H1 (cell line): Measurements from ENCODE around the gene SLCO4A1. TPM values are rescaled to one million over a fixed set of nuclear protein-coding genes. Genes with fewer than 3 reads are reported as not detected.

Experiments
- CBX8 ChIP-seq: fragments of 300-800, 300-1000 bp; sonication (generic); IDR thresholded peaks from 2 replicates; pipeline ENCODE4 v1.7.1; 2016; ENCODE audit warnings: low read depth, low read length, borderline replicate concordance
- CEBPB ChIP-seq: IDR thresholded peaks from 2 replicates; pipeline ENCODE4 v1.6.1; 2012; ENCODE audit warnings: low read depth, low read length
- CHD1 ChIP-seq: IDR thresholded peaks from 2 replicates; pipeline ENCODE4 v1.6.1; 2012; ENCODE audit warnings: low read depth, low read length, improper control_type of control experiment
- HDAC6 ChIP-seq: IDR thresholded peaks from one replicate; pipeline ENCODE4 v1.7.1; 2012; ENCODE audit warnings: low read depth, mild to moderate bottlenecking, inconsistent platforms, low read length, moderate library complexity
- JUN ChIP-seq: IDR thresholded peaks from 2 replicates; pipeline ENCODE4 v1.6.1; 2011; ENCODE audit warnings: low read depth, mild to moderate bottlenecking, improper control_type of control experiment, low read length
- POU5F1 ChIP-seq: IDR thresholded peaks from 2 replicates; pipeline ENCODE4 v1.6.1; 2011; ENCODE audit warnings: low read depth, mild to moderate bottlenecking, low read length, moderate library complexity
- SAP30 ChIP-seq: fragments of 300-600 bp; sonication (generic); IDR thresholded peaks from 2 replicates; pipeline ENCODE4 v1.7.1; 2012; ENCODE audit warnings: low read length, moderate library complexity, mild to moderate bottlenecking, inconsistent platforms; ENCODE audit not compliant: insufficient read depth, insufficient replicate concordance
- SIRT6 ChIP-seq: IDR thresholded peaks from one replicate; pipeline ENCODE4 v1.7.1; 2012; ENCODE audit warnings: low read length, inconsistent platforms
- TAF1 ChIP-seq: IDR thresholded peaks from 2 replicates; pipeline ENCODE4 v1.6.1; 2011; ENCODE audit warnings: mild to moderate bottlenecking, low read depth, low read length
- polyA plus RNA-seq, 7 experiments: library from polyadenylated mRNA; depleted of rRNA in 3 of 7; stranded (reverse) in 5 of 7; unstranded in 2 of 7; fragments of >200 nt in 5 of 7; fragments of 200-250 nt in 2 of 7; gene quantifications; 1 replicate in 5 of 7; 2 replicates in 1 of 7; 4 replicates in 1 of 7; pipeline versions ENCODE4 v1.2.1 to v1.2.3, GENCODE V29; 2011 to 2013; ENCODE audit warnings: missing spikeins in 2 of 7, mixed read lengths in 2 of 7
- total RNA-seq: library from RNA; stranded (reverse); fragmentation: NEBNext Ultra II Directional; extraction: Animal tissue kit (Norgen Biotek cat#: 25700); gene quantifications from 2 replicates; pipeline ENCODE4 v1.2.1, GENCODE V29; 2021
- TF ChIP-seq, protein P1 (sequence below): fragments of 300-600 bp; sonication (generic); IDR thresholded peaks from 2 replicates; pipeline ENCODE4 v1.7.1; 2012; ENCODE audit warnings: low read length, moderate library complexity, mild to moderate bottlenecking, inconsistent platforms; ENCODE audit not compliant: insufficient replicate concordance

SLCO4A1 gene
- total and polyA plus RNA-seq, 2 of the 8 experiments (the other 6 are each of a cell fraction or from before 2014, with no cell fraction given) = 10.5 to 18.5 TPM

DNA sequence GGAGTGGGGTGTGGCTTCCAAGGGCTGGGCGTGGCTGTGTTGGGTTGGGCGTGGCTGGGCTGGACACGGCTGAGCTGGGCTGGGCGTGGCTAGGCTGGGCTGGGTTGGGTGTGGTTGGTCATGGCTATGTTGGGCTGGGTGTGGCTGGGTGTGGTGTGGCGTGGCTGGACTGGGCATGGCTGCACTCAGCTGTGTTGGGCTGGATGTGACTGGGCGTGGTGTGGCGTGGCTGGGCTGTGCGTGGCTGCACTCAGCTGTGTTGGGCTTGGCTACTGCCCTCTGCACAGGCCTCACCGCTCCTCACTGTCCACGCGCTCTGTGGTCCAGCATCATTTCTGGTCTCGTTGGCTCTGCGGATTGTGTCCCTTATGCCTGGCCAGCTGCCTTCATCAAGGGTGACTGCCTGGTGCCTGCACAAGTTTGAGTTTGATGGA, 43.5 kb upstream of the SLCO4A1 start (continued):
- TF ChIP-seq, protein P1, sequence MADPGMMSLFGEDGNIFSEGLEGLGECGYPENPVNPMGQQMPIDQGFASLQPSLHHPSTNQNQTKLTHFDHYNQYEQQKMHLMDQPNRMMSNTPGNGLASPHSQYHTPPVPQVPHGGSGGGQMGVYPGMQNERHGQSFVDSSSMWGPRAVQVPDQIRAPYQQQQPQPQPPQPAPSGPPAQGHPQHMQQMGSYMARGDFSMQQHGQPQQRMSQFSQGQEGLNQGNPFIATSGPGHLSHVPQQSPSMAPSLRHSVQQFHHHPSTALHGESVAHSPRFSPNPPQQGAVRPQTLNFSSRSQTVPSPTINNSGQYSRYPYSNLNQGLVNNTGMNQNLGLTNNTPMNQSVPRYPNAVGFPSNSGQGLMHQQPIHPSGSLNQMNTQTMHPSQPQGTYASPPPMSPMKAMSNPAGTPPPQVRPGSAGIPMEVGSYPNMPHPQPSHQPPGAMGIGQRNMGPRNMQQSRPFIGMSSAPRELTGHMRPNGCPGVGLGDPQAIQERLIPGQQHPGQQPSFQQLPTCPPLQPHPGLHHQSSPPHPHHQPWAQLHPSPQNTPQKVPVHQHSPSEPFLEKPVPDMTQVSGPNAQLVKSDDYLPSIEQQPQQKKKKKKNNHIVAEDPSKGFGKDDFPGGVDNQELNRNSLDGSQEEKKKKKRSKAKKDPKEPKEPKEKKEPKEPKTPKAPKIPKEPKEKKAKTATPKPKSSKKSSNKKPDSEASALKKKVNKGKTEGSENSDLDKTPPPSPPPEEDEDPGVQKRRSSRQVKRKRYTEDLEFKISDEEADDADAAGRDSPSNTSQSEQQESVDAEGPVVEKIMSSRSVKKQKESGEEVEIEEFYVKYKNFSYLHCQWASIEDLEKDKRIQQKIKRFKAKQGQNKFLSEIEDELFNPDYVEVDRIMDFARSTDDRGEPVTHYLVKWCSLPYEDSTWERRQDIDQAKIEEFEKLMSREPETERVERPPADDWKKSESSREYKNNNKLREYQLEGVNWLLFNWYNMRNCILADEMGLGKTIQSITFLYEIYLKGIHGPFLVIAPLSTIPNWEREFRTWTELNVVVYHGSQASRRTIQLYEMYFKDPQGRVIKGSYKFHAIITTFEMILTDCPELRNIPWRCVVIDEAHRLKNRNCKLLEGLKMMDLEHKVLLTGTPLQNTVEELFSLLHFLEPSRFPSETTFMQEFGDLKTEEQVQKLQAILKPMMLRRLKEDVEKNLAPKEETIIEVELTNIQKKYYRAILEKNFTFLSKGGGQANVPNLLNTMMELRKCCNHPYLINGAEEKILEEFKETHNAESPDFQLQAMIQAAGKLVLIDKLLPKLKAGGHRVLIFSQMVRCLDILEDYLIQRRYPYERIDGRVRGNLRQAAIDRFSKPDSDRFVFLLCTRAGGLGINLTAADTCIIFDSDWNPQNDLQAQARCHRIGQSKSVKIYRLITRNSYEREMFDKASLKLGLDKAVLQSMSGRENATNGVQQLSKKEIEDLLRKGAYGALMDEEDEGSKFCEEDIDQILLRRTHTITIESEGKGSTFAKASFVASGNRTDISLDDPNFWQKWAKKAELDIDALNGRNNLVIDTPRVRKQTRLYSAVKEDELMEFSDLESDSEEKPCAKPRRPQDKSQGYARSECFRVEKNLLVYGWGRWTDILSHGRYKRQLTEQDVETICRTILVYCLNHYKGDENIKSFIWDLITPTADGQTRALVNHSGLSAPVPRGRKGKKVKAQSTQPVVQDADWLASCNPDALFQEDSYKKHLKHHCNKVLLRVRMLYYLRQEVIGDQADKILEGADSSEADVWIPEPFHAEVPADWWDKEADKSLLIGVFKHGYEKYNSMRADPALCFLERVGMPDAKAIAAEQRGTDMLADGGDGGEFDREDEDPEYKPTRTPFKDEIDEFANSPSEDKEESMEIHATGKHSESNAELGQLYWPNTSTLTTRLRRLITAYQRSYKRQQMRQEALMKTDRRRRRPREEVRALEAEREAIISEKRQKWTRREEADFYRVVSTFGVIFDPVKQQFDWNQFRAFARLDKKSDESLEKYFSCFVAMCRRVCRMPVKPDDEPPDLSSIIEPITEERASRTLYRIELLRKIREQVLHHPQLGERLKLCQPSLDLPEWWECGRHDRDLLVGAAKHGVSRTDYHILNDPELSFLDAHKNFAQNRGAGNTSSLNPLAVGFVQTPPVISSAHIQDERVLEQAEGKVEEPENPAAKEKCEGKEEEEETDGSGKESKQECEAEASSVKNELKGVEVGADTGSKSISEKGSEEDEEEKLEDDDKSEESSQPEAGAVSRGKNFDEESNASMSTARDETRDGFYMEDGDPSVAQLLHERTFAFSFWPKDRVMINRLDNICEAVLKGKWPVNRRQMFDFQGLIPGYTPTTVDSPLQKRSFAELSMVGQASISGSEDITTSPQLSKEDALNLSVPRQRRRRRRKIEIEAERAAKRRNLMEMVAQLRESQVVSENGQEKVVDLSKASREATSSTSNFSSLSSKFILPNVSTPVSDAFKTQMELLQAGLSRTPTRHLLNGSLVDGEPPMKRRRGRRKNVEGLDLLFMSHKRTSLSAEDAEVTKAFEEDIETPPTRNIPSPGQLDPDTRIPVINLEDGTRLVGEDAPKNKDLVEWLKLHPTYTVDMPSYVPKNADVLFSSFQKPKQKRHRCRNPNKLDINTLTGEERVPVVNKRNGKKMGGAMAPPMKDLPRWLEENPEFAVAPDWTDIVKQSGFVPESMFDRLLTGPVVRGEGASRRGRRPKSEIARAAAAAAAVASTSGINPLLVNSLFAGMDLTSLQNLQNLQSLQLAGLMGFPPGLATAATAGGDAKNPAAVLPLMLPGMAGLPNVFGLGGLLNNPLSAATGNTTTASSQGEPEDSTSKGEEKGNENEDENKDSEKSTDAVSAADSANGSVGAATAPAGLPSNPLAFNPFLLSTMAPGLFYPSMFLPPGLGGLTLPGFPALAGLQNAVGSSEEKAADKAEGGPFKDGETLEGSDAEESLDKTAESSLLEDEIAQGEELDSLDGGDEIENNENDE = no peak
- TF ChIP-seq SIRT6 (no peak), JUN (no peak), POU5F1 (no peak), HDAC6 (no peak), TAF1 (no peak), CEBPB (no peak), CBX8 (no peak), CHD1 (no peak), SAP30 (no peak)
